H9 (cell line): Measurements from ENCODE around the gene ARL16. TPM values are rescaled to one million over a fixed set of nuclear protein-coding genes. Genes with fewer than 3 reads are reported as not detected.

ENCODE experiments used
- DNase-seq: peaks from one replicate; pipeline ENCODE4 v3.0.0-alpha.2; 2017
- H2AFZ ChIP-seq: one replicate; pipeline ENCODE4 v1.6.1; 2013; ENCODE audit warnings: mild to moderate bottlenecking, low read length, control low read depth, moderate library complexity
- H2AK5ac ChIP-seq: 2 replicates; pipeline ENCODE4 v1.6.1; 2013; ENCODE audit warnings: low read length, control low read depth, mixed read lengths; ENCODE audit not compliant: insufficient read length
- H2BK120ac ChIP-seq: one replicate; pipeline ENCODE4 v1.6.1; 2013; ENCODE audit warnings: low read depth, mild to moderate bottlenecking, low read length, control low read depth, inconsistent platforms; ENCODE audit not compliant: poor library complexity, severe bottlenecking
- H2BK12ac ChIP-seq: 2 replicates; pipeline ENCODE4 v1.6.1; 2013; ENCODE audit warnings: low read length, control low read depth, mixed read lengths, low read depth; ENCODE audit not compliant: insufficient read length
- H2BK15ac ChIP-seq: 2 replicates; pipeline ENCODE4 v1.6.1; 2013; ENCODE audit warnings: low read depth, low read length, control low read depth
- H2BK20ac ChIP-seq: one replicate; pipeline ENCODE4 v1.6.1; 2013; ENCODE audit warnings: low read depth, mild to moderate bottlenecking, low read length, control low read depth, inconsistent platforms; ENCODE audit not compliant: poor library complexity, severe bottlenecking
- H2BK5ac ChIP-seq: 2 replicates; pipeline ENCODE4 v1.6.1; 2013; ENCODE audit warnings: low read length, control low read depth, mixed read lengths; ENCODE audit not compliant: insufficient read length
- H3K14ac ChIP-seq: 2 replicates; pipeline ENCODE4 v1.6.1; 2013; ENCODE audit warnings: low read length, control low read depth; ENCODE audit not compliant: insufficient read depth
- H3K18ac ChIP-seq: 2 replicates; pipeline ENCODE4 v1.6.1; 2013; ENCODE audit warnings: low read depth, mild to moderate bottlenecking, mixed read lengths, low read length, control low read depth; ENCODE audit not compliant: insufficient read length
- H3K23ac ChIP-seq: 2 replicates; pipeline ENCODE4 v1.6.1; 2013; ENCODE audit warnings: low read length, control low read depth, mixed read lengths, low read depth; ENCODE audit not compliant: insufficient read length
- H3K23me2 ChIP-seq: 2 replicates; pipeline ENCODE4 v1.6.1; 2013; ENCODE audit warnings: low read depth, mild to moderate bottlenecking, mixed read lengths, low read length, control low read depth; ENCODE audit not compliant: insufficient read length, poor library complexity, severe bottlenecking
- H3K27ac ChIP-seq: 2 replicates; pipeline ENCODE4 v1.5.1; 2013; ENCODE audit warnings: low read length, control low read depth, mixed read lengths, low read depth; ENCODE audit not compliant: insufficient read length
- H3K27me3 ChIP-seq: 2 replicates; pipeline ENCODE4 v1.6.1; 2013; ENCODE audit warnings: low read length, control low read depth, inconsistent platforms; ENCODE audit not compliant: insufficient read depth
- H3K4ac ChIP-seq: 2 replicates; pipeline ENCODE4 v1.6.1; 2013; ENCODE audit warnings: low read depth, mild to moderate bottlenecking, control low read depth, inconsistent platforms, low read length, moderate library complexity
- H3K4me1 ChIP-seq: 2 replicates; pipeline ENCODE4 v1.6.1; 2013; ENCODE audit warnings: low read length, control low read depth, inconsistent platforms; ENCODE audit not compliant: insufficient read depth
- H3K4me2 ChIP-seq: 2 replicates; pipeline ENCODE4 v1.6.1; 2013; ENCODE audit warnings: low read length, control low read depth, mixed read lengths; ENCODE audit not compliant: insufficient read length, insufficient read depth
- H3K56ac ChIP-seq: 2 replicates; pipeline ENCODE4 v1.6.1; 2013; ENCODE audit warnings: low read depth, mild to moderate bottlenecking, mixed read lengths, low read length, control low read depth; ENCODE audit not compliant: insufficient read length
- H3K79me1 ChIP-seq: 2 replicates; pipeline ENCODE4 v1.6.1; 2013; ENCODE audit warnings: low read depth, mild to moderate bottlenecking, moderate library complexity, low read length, control low read depth, inconsistent platforms; ENCODE audit not compliant: insufficient read depth, poor library complexity, severe bottlenecking
- H3K79me2 ChIP-seq: 2 replicates; pipeline ENCODE4 v1.6.1; 2013; ENCODE audit warnings: low read length, control low read depth, inconsistent platforms; ENCODE audit not compliant: insufficient read depth
- H3K9ac ChIP-seq: 2 replicates; pipeline ENCODE4 v1.6.1; 2013; ENCODE audit warnings: low read length, control low read depth, mixed read lengths; ENCODE audit not compliant: insufficient read length; ENCODE audit errors: extremely low read depth
- H3K9me3 ChIP-seq: one replicate; pipeline ENCODE4 v1.6.1; 2013; ENCODE audit warnings: low read depth, low read length, inconsistent platforms; ENCODE audit not compliant: control insufficient read depth
- H3T11ph ChIP-seq: one replicate; pipeline ENCODE4 v1.6.1; 2013; ENCODE audit warnings: mild to moderate bottlenecking, low read length, control low read depth, inconsistent platforms
- H4K20me1 ChIP-seq: one replicate; pipeline ENCODE4 v1.6.1; 2013; ENCODE audit not compliant: control insufficient read depth, insufficient read length, insufficient read depth
- H4K5ac ChIP-seq: 2 replicates; pipeline ENCODE4 v1.6.1; 2013; ENCODE audit warnings: low read depth, mild to moderate bottlenecking, mixed read lengths, low read length, control low read depth; ENCODE audit not compliant: insufficient read length
- H4K8ac ChIP-seq: replicated peaks from 2 replicates; pipeline ENCODE4 v1.6.1; 2013; ENCODE audit warnings: low read length, control low read depth, mixed read lengths, low read depth; ENCODE audit not compliant: insufficient read length
- H4K91ac ChIP-seq: 2 replicates; pipeline ENCODE4 v1.6.1; 2013; ENCODE audit warnings: low read depth, mild to moderate bottlenecking, moderate library complexity, mixed read lengths, low read length, control low read depth; ENCODE audit not compliant: insufficient read length
- H3K27ac Mint-ChIP-seq, 3 experiments: 2 replicates in 2 of 3; 3 replicates in 1 of 3; pipeline ENCODE4 v1.8.0; 2020 to 2021; ENCODE audit warnings: mixed read lengths in 3 of 3, mild to moderate bottlenecking in 1 of 3, moderate library complexity in 1 of 3
- H3K27me3 Mint-ChIP-seq: 2 replicates; pipeline ENCODE4 v1.8.0; 2021; ENCODE audit warnings: low read depth, mild to moderate bottlenecking, moderate library complexity, mixed read lengths
- H3K36me3 Mint-ChIP-seq, 3 experiments: 2 replicates in 2 of 3; 3 replicates in 1 of 3; pipeline ENCODE4 v1.8.0; 2020 to 2021; ENCODE audit warnings: low read depth in 3 of 3, mixed read lengths in 3 of 3; ENCODE audit not compliant: insufficient read depth in 1 of 3
- H3K4me1 Mint-ChIP-seq, 2 experiments: 2 replicates each; pipeline ENCODE4 v1.8.0; 2020; ENCODE audit warnings: mixed read lengths in 2 of 2
- H3K4me3 Mint-ChIP-seq, 2 experiments: 2 replicates in 1 of 2; 3 replicates in 1 of 2; pipeline ENCODE4 v1.8.0; 2020 to 2021; ENCODE audit warnings: mild to moderate bottlenecking in 2 of 2, mixed read lengths in 2 of 2, moderate library complexity in 1 of 2
- H3K9me3 Mint-ChIP-seq, 2 experiments: 2 replicates in 1 of 2; 3 replicates in 1 of 2; pipeline ENCODE4 v1.8.0; 2020; ENCODE audit warnings: mild to moderate bottlenecking in 2 of 2, mixed read lengths in 2 of 2, moderate library complexity in 1 of 2
- WGBS: extraction: QIAGEN DNeasy Blood & Tissue Kit; methylation state at CpG from one replicate; pipeline ENCODE4 v1.1.7; 2013; ENCODE audit warnings: missing lambda C conversion rate, low lambda C conversion rate, mixed read lengths; ENCODE audit not compliant: insufficient read length; ENCODE audit errors: extremely low coverage; 5-methylcytosine and 5-hydroxymethylcytosine counted together
- total RNA-seq: library from RNA; stranded (reverse); gene quantifications from 2 replicates; pipeline ENCODE4 v1.2.1, GENCODE V29; 2021
- TF ChIP-seq, protein P1 (sequence below): fragments of 200-600 bp; sonication (generic); conservative IDR thresholded peaks from 3 replicates; pipeline ENCODE4 v1.8.0; 2021; ENCODE audit warnings: antibody characterized with exemption, mild to moderate bottlenecking

ARL16 gene
- total RNA-seq, 1 experiment from 2014 or later, result 58.6 TPM

DNA sequence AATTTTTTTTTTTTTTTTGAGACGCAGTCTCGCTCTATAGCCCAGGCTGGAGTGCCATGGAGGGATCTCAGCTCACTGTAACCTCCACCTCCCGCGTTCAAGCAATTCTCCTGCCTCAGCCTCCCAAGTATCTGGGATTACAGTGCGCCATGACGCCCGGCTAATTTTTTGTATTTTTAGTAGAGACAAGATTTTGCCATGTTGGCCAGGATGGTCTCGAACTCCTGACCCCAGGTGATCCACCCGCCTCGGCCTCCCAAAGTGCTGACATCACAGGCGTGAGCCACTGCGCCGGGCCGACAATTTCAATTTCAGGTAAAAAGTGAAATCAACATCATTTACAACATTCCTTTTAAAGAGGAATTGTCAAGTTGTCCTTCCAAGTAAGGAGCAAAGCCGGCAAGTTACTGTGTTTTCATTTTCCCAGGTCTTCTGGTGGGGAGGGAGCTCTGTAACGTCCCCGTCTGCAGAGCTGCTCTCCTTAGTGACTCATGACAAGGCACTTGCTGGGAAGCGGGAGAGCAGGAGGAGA lies 47.6 kb downstream of the ARL16 start:
- no peaks in the 10 kb centered on the region for H3K4me1 ChIP-seq
- TF ChIP-seq, protein P1, sequence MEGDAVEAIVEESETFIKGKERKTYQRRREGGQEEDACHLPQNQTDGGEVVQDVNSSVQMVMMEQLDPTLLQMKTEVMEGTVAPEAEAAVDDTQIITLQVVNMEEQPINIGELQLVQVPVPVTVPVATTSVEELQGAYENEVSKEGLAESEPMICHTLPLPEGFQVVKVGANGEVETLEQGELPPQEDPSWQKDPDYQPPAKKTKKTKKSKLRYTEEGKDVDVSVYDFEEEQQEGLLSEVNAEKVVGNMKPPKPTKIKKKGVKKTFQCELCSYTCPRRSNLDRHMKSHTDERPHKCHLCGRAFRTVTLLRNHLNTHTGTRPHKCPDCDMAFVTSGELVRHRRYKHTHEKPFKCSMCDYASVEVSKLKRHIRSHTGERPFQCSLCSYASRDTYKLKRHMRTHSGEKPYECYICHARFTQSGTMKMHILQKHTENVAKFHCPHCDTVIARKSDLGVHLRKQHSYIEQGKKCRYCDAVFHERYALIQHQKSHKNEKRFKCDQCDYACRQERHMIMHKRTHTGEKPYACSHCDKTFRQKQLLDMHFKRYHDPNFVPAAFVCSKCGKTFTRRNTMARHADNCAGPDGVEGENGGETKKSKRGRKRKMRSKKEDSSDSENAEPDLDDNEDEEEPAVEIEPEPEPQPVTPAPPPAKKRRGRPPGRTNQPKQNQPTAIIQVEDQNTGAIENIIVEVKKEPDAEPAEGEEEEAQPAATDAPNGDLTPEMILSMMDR, result no peak
- no peak overlapping the region for H2BK120ac ChIP-seq
- no peaks in the 10 kb centered on the region for H3K9me3 ChIP-seq
- H3K4me1 Mint-ChIP-seq, result peaks cover 14% of the 10 kb centered on the region in 2 experiments
- H2BK15ac ChIP-seq, result no peak overlapping the region
- H3K9ac ChIP-seq, result peak overlapping the region; percentile 90
- no peaks in the 10 kb centered on the region for H3K27me3 Mint-ChIP-seq
- peaks cover 10 to 13% (median 11%) of the 10 kb centered on the region in 3 experiments; a peak in 5 of 7 replicates for H3K36me3 Mint-ChIP-seq
- H3T11ph ChIP-seq, result no peak overlapping the region
- no peak overlapping the region for H4K8ac ChIP-seq
- no peak overlapping the region for H4K5ac ChIP-seq
- H3K18ac ChIP-seq, result peak overlapping the region; percentile 78
- no peak overlapping the region for H3K56ac ChIP-seq
- H2AK5ac ChIP-seq, result no peak overlapping the region
- no peak overlapping the region for H3K27ac ChIP-seq
- no peak overlapping the region for H2AFZ ChIP-seq
- H3K4me3 Mint-ChIP-seq, result peak overlapping the region; percentile 90 to 98
- peak overlapping the region; percentile 85 to 98 (median 96) for H3K27ac Mint-ChIP-seq
- H3K23ac ChIP-seq, result no peak overlapping the region
- H3K27me3 ChIP-seq, result no peaks in the 10 kb centered on the region
- H4K91ac ChIP-seq, result no peak overlapping the region
- peaks cover 8% of the 10 kb centered on the region for H3K23me2 ChIP-seq
- no peaks in the 10 kb centered on the region for H4K20me1 ChIP-seq
- WGBS, result no CpG with 5 or more reads among the region's 18 CpGs
- H3K4me2 ChIP-seq, result peak overlapping the region; percentile 86
- H2BK12ac ChIP-seq, result no peak overlapping the region
- H3K9me3 Mint-ChIP-seq, result 0 out of 5 replicates have a peak, but pooled peaks cover 0 to 2% of the 10 kb centered on the region in 2 experiments
- no peak overlapping the region for H2BK20ac ChIP-seq
- H3K79me2 ChIP-seq, result peaks cover 20% of the 10 kb centered on the region; the same call in 1 of the 2 replicates
- peak overlapping the region; percentile 70; the same call in 1 of the 2 replicates for H3K14ac ChIP-seq
- peaks cover 11% of the 10 kb centered on the region for H3K79me1 ChIP-seq
- no peak for DNase-seq
- H3K4ac ChIP-seq, result no peak overlapping the region
- no peak overlapping the region for H2BK5ac ChIP-seq
